H1 (cell line): Measurements from ENCODE around the gene CLEC2A.

Experiments used
- CTCF ChIP-seq, 3 experiments: IDR thresholded peaks; 1 replicate in 2 of 3; 2 replicates in 1 of 3; pipeline versions ENCODE4 v1.5.1 to v1.6.1; 2011; ENCODE audit warnings: low read length in 3 of 3, mild to moderate bottlenecking in 3 of 3, inconsistent platforms in 2 of 3, low read depth in 1 of 3, moderate library complexity in 1 of 3; ENCODE audit not compliant: insufficient read depth in 1 of 3; ENCODE audit errors: control extremely low read depth in 1 of 3
- JUND ChIP-seq: IDR thresholded peaks from 2 replicates; pipeline ENCODE4 v1.6.1; 2011; ENCODE audit warnings: mild to moderate bottlenecking, improper control_type of control experiment, low read length
- MAX ChIP-seq: IDR thresholded peaks from 2 replicates; pipeline ENCODE4 v1.6.1; 2012; ENCODE audit warnings: inconsistent platforms
- RFX5 ChIP-seq: IDR thresholded peaks from 2 replicates; pipeline ENCODE4 v1.6.1; 2011; ENCODE audit warnings: low read depth, low read length, improper control_type of control experiment, borderline replicate concordance
- SP2 ChIP-seq: IDR thresholded peaks from 2 replicates; pipeline ENCODE4 v1.6.1; 2012; ENCODE audit warnings: mild to moderate bottlenecking, low read length, inconsistent platforms
- TEAD4 ChIP-seq: IDR thresholded peaks from 2 replicates; pipeline ENCODE4 v1.6.1; 2012; ENCODE audit warnings: low read depth, low read length, inconsistent platforms, mixed read lengths
- ZNF274 ChIP-seq: IDR thresholded peaks from 2 replicates; pipeline ENCODE4 v1.7.0; 2012; ENCODE audit warnings: low read length, borderline replicate concordance; ENCODE audit errors: extremely low read depth

GRCh38 chr12:9872162-9872561, 60.0 kb downstream of the CLEC2A start:
- TF ChIP-seq TEAD4: no peak
- no peak for TF ChIP-seq ZNF274
- no peak for TF ChIP-seq SP2
- no peak for TF ChIP-seq CTCF (IDR thresholded peaks at IDR 0.05; ENCODE audit: control extremely low read depth in 1 of 3, insufficient read depth in 1 of 3, low read depth in 1 of 3, low read length in 3 of 3)
- TF ChIP-seq MAX: no peak
- no peak for TF ChIP-seq JUND
- no peak for TF ChIP-seq RFX5
